Activated T-cell treated with anti-CD3 and anti-CD28 coated beads for 1 hour (primary cell): ENCODE results near the gene ZNF138.
"Not testable (repeated sequence)": the region's sequence is repeated elsewhere in the genome, so short reads cannot be mapped to it uniquely, and the experiment has no call there.

Experiments
- DNase-seq: peaks from one replicate; pipeline ENCODE4 v3.0.0-alpha.2; 2020; ENCODE audit warnings: low read depth

The ZNF138 gene

GRCh38 chr7:64794171-64794844, at the start of gene ZNF138:
Gene ZNF138, plus strand, starts transcription at chr7:64794428. Its CDS starts 141 bp downstream, at chr7:64794569.
- peak; percentile 91 for DNase-seq

GRCh38 chr7:64744680-64745079, 49.5 kb upstream of the ZNF138 start:
- no peak for DNase-seq

GRCh38 chr7:64747802-64748201, 46.4 kb upstream of the ZNF138 start:
- no peak for DNase-seq

GRCh38 chr7:64753032-64753431, 41.2 kb upstream of the ZNF138 start:
- no peak for DNase-seq

- no peak for DNase-seq
Measured at GRCh38 chr7:64755865-64756264, 38.4 kb upstream of the ZNF138 start.

GRCh38 chr7:64758151-64758550, 36.1 kb upstream of the ZNF138 start:
- DNase-seq = no peak

GRCh38 chr7:64768824-64769223, 25.4 kb upstream of the ZNF138 start:
- no peak for DNase-seq

- DNase-seq = no peak
Measured at GRCh38 chr7:64774204-64774842, 19.9 kb upstream of the ZNF138 start.

- DNase-seq = no peak
Measured at GRCh38 chr7:64775289-64775688, 18.9 kb upstream of the ZNF138 start.

GRCh38 chr7:64784842-64785241, 9.4 kb upstream of the ZNF138 start:
- DNase-seq = not testable (repeated sequence)

GRCh38 chr7:64787295-64787694, 6.9 kb upstream of the ZNF138 start:
- DNase-seq = no peak

- DNase-seq = not testable (repeated sequence)
Measured at GRCh38 chr7:64789241-64789640, 5.0 kb upstream of the ZNF138 start.

GRCh38 chr7:64793106-64793755, 997 bp upstream of the ZNF138 start:
- no peak for DNase-seq

GRCh38 chr7:64795176-64795575, 948 bp downstream of the ZNF138 start:
- DNase-seq = no peak

GRCh38 chr7:64799169-64799568, 4.9 kb downstream of the ZNF138 start:
- not testable (repeated sequence) for DNase-seq

- no peak for DNase-seq
Measured at GRCh38 chr7:64802699-64803098, 8.5 kb downstream of the ZNF138 start.

GRCh38 chr7:64807731-64808365, 13.6 kb downstream of the ZNF138 start:
- no peak for DNase-seq

GRCh38 chr7:64811767-64812166, 17.5 kb downstream of the ZNF138 start:
- DNase-seq = no peak

GRCh38 chr7:64830926-64831325, 36.7 kb downstream of the ZNF138 start:
- no peak for DNase-seq

GRCh38 chr7:64832136-64832535, 37.9 kb downstream of the ZNF138 start:
- DNase-seq = no peak

GRCh38 chr7:64834989-64835388, 40.8 kb downstream of the ZNF138 start:
- no peak for DNase-seq

GRCh38 chr7:64835856-64836255, 41.6 kb downstream of the ZNF138 start:
- DNase-seq = not testable (repeated sequence)

GRCh38 chr7:64838051-64838450, 43.8 kb downstream of the ZNF138 start:
- DNase-seq = not testable (repeated sequence)
